ENCODE data around the gene RHD.
"Not testable (repeated sequence)": the region's sequence is repeated elsewhere in the genome, so short reads cannot be mapped to it uniquely, and the experiment has no call there.

Gene RHD

DNA sequence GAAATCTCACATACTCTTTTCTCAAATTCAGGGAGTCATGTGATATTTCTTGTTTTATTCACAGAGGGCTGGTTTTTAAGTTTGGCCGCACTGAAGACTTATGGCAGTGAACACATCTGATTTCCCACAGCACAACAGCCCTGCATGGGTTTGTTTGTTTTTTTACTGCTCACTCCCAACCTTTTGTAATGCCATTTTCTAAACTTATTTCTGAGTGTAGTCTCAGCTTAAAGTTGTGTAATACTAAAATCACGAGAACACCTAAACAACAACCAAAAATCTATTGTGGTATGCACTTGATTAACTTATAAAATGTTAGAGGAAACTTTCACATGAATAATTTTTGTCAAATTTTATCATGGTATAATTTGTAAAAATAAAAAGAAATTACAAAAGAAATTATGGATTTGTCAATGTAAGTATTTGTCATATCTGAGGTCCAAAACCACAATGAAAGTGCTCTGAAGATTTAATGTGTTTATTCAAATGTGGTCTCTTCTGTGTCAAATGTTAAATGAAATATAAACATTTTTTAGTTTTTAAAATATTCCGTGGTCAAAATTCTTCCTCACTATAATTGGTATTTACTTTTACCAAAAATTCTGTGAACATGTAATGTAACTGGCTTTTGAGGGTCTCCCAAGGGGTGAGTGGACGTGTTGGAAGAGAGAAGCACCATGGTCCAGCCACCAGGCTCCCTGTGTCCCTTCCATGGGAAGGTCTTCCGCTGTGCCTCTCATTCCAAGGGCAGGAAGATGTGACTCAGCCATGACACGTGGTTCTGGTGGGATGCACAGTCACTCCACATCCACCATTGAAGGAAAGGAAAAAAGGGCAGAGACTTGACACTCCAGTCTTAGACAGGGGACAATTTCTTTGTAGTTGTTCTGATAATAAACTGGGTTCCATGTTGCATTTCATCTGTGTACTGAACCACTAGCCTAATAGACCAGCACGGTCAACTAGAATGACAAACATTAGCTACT is 88.6 kb downstream of the RHD start:
- DNase-seq = no peak

DNA sequence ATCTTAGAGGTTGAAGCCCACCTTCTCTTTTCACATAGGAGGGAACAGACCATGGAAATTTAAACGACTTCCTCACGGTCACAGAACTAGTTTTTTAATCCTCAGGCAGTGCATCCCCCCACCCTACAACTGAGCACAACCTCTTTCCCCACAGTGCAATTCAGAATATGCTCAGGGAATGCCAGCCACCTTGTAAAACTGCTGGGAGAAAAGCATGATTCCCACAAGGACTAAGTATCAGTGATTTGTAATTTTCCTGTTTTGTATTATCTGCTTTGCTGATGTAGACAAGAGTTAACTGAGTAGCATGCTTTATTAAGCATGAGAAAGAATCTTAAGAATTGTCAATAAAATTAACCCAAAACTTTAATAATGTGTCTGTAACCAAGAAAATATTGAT is 89.6 kb downstream of the RHD start:
- DNase-seq = no peak

DNA sequence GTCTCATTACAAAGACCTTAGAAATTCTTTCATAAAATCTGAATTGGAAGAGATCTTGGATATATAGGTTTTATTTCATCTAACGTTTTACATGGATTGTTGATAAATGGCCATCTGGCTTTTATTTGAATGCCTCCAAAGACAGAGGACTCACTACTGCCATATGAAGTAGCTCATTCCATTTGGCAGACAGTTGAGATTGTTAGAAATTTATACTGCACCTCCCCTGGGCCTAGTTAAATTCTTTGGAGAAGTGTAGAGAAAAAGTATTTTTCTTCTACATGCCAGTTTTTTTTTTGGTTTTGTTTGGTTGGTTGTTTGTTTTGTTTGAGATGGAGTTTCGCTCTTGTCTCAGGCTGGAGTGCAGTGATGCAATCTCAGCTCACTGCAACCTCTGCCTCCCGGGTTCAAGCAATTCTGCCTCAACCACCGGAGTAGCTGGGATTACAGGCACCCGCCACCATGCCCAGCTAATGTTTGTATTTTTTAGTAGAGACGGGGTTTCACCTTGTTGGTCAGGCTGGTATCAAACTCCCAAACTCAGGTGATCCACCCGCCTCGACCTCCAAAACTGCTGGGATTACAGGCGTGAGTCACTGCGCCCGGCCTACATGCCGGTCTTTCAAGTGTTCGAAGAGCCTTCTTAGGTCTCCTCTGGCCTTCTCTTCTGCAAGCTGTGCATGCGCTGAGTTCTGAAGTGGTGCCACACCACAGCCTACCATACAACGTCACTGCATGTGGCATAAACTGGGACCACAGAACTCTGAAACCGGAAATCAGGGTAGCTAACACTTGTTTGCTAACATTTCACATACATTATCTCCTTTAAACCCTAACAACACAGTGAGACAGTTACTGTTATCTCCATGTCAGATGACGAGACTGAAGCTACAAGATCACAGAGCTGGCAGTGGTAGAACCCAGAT is 90.6 kb downstream of the RHD start:
- not testable (repeated sequence) for DNase-seq

DNA sequence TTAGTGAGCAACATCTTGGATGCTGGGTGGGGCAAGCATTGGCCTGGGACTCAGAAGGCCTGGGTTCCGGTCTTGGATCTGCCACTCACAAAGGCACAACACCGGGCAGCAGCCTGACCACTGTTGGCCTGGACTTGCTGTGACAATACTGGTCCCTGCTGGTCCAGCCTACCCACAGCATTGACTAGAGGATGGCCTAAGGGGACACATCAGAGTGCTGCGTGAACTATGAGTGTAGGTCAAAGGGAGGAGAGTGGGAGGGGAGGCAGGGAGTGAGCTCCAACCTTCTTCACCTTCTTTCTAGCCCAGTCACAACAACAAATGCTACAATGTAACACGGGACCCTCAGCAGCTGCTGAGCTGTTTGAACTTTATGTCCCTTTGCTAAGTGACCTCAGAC is 96.9 kb downstream of the RHD start:
- peak in 1 of 2 donors; percentile 23 for DNase-seq

DNA sequence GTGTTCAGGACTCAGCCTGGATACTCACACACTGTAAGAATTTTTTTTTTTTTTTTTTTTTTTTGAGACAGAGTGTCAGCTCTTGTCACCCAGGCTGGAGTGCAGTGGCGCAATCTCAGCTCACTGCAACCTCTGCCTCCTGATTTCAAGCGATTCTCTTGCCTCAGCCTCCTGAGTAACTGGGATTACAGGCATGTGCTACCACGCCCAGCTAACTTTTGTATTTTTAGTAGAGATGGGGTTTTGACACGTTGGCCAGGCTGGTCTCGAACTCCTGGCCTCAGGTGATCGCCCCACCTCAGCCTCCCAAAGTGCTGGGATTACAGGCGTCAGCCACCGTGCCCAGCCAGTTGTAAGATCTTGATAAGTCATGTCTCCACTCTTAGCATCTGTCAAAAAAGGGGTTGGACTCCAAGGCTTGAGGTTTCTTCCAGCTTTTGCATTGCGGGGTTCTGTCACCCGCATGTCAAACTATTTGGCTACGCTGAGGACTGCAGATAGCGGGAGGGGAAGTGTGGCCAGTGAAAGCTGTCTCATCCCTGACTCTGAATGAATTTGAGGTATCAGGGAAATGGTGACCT is 97.5 kb downstream of the RHD start:
- DNase-seq = peak; percentile 31 to 45

DNA sequence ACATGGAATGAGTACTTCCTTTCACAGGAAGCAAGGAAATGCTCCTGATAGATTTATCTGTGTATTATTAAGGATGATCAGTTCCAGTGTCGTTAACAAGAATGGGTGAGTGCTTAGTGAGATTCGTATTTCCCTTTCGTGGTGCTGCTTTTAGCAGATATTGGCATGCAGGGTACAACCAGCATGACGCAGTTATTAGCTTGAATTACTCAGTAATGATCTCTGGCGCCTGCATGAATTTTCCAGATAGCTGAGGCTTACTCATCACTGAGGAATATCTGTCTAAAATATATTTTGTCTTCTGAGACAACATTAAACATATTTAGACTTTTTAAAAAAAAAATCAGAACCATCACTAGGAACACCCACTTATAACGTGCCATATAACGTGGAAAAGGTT is 99.4 kb downstream of the RHD start:
- not testable (repeated sequence) for DNase-seq

DNA sequence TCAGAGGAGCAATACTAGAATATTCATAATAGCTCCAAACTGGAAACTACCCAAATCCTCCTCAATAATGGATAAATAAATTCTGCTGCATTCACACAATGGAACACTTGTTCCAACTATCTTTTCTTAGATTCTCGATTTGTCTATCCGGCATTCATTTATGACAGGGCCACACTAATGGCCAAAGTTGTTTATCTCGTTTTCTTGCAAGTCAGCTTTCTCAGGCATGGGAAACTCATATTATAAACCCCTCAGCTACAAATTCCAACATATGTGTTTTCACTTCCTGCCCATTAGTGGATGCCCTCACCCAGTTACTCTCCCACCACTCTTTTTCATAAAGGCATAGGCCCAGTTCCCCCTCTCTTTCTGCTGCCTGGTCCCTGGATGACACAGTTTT is 106.1 kb downstream of the RHD start:
- not testable (repeated sequence) for DNase-seq

All from inflammatory macrophage treated with lipopolysaccharide for 1 hour (primary cell).